SH-SY5Y (cell line): ENCODE measurements around the gene GARIN6.

Source experiments
- GATA2 ChIP-seq: IDR thresholded peaks from 2 replicates; pipeline ENCODE4 v1.6.1; 2011; ENCODE audit warnings: mild to moderate bottlenecking, low read depth, low read length
- GATA3 ChIP-seq: IDR thresholded peaks from 2 replicates; pipeline ENCODE4 v1.6.1; 2011; ENCODE audit warnings: low read depth, mild to moderate bottlenecking, low read length, moderate library complexity

GARIN6 gene

DNA sequence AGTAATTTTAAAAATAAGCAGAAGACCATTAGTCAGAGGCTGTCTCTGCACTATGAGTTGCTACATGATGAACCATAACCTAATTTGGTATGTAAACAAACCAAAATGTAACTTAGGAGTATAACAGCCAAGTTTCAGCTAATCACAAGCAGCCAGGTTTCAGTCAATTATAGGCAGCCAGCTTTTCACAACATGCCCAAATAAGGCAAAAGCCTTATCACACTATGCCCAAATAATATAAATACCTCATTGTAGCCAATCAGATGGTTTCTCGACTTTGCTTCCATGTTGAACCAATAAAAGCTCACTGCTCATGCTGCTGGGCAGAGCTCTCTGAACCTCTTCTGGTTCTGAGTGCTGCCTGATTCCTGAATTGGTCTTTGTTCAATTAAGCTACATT is 38.6 kb downstream of the GARIN6 start:
- TF ChIP-seq GATA2, result no peak
- no peak for TF ChIP-seq GATA3

DNA sequence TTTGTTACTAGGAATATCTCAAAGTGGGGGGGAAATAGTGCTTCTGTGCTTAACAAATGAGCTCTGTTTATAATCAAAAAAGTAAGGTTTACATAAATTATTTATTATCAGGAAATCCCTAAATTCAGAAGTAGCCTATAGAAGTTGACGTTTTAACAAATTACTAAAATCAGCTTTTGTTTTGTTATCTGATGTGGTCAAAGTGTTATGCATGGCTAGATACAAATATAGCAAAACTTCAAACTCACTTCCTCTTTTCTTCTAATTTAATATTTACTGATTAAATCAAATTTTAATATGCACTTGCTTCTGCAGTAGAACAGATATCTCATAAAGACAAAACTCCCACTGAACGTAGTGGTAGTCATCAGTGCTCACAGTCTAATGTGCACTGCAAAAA is 47.5 kb downstream of the GARIN6 start:
- TF ChIP-seq GATA2, result no peak
- TF ChIP-seq GATA3, result no peak
